Suprapubic skin (tissue), 4 donors: ENCODE data around the gene CCDC175. TPM values are rescaled to one million over a fixed set of nuclear protein-coding genes. Genes with fewer than 3 reads are reported as not detected.

Source experiments
- DNase-seq, 2 donors: peaks; one replicate each; pipeline ENCODE4 v3.0.0-alpha.2; 2019; ENCODE audit warnings: low spot score in 2 of 2
- H3K27ac ChIP-seq: fragments of 200-600 bp; sonication (generic); one replicate; pipeline ENCODE4 v1.5.1; 2019
- H3K27me3 ChIP-seq: fragments of 200-600 bp; sonication (generic); one replicate; pipeline ENCODE4 v1.5.1; 2019
- H3K36me3 ChIP-seq: fragments of 200-600 bp; sonication (generic); one replicate; pipeline ENCODE4 v1.5.1; 2019
- H3K4me1 ChIP-seq: fragments of 200-600 bp; sonication (generic); one replicate; pipeline ENCODE4 v1.5.1; 2019
- H3K4me3 ChIP-seq: fragments of 200-600 bp; sonication (generic); one replicate; pipeline ENCODE4 v1.5.1; 2019; ENCODE audit warnings: mild to moderate bottlenecking
- H3K9me3 ChIP-seq: fragments of 200-600 bp; sonication (generic); one replicate; pipeline ENCODE4 v1.5.1; 2019
- EP300 ChIP-seq: sonication (generic); formaldehyde crosslinking; IDR thresholded peaks from one replicate; pipeline ENCODE4 v1.6.1; 2017; ENCODE audit warnings: antibody characterized with exemption
- POLR2A ChIP-seq, 2 donors: fragments of 450-650 bp; IDR thresholded peaks; one replicate each; pipeline ENCODE4 v1.6.1; 2017; ENCODE audit warnings: antibody characterized with exemption in 2 of 2, mild to moderate bottlenecking in 2 of 2, moderate library complexity in 2 of 2
- POLR2AphosphoS5 ChIP-seq, 3 donors: sonication (generic); formaldehyde crosslinking; IDR thresholded peaks; one replicate each; pipeline ENCODE4 v1.6.1; 2017; ENCODE audit warnings: antibody characterized with exemption in 3 of 3
- WGBS: methylation state at CpG from one replicate; pipeline ENCODE4 v1.1.5; 2018; 5-methylcytosine and 5-hydroxymethylcytosine counted together
- total RNA-seq, 4 donors: library from RNA; depleted of rRNA; stranded (reverse); fragments of >200 nt; gene quantifications; one replicate each; pipeline ENCODE4 v1.1.0, GENCODE V29; 2016
- TF ChIP-seq, protein P1 (sequence below), 2 donors: fragments of 200-600 bp in 1 of 2; fragments of 450-650 bp in 1 of 2; sonication (generic) in 1 of 2; IDR thresholded peaks; one replicate each; pipeline ENCODE4 v1.5.1; 2016 to 2019; ENCODE audit warnings: antibody characterized with exemption in 2 of 2, mild to moderate bottlenecking in 1 of 2, moderate library complexity in 1 of 2

The CCDC175 gene
- total RNA-seq, 4 donors from 2014 or later, result not detected

DNA sequence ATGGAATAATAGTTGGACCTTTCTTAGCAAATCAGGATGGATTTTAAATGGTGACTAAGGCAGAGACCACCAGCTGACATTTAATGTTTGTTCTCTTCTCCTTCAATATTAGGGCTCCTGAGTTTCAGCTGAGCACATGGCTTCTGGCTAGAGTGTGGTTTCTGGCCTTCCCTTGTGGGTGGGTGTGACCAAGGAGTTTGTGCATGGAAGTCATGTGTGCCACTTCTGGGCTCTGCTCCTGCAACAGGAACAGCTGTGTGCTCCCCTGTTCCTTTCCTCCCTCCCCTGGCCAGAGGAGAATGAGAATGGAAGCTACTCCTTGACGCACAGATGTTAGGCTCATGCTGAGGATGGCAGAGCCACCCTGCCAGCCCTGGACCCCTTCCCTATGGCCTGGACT is 44.2 kb downstream of the CCDC175 start:
- 69% methylated on average over 1 of the region's 1 CpG for WGBS

DNA sequence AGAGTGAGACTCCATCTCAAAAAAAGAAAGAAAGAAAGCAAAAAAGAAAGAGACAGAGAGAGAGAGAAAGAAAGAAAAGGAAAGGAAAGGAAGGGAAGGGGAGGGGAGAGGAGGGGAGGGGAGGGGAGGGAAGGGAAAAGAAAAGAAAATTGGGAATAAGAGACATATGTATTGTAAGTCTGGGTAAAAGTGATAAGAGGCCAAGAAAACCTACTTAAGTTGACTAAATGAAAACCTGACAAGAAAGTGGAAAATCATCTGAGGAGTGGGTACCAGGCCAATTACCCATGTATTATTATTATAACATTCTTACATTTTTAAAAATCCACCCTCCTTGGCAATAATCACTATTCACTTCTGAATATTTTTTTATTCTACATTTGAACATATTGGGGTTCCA is 46.3 kb downstream of the CCDC175 start:
- H3K36me3 ChIP-seq, result no peaks in the 10 kb centered on the region
- H3K27ac ChIP-seq, result no peak overlapping the region
- H3K4me3 ChIP-seq, result no peak overlapping the region
- no peaks in the 10 kb centered on the region for H3K27me3 ChIP-seq
- no peaks in the 10 kb centered on the region for H3K9me3 ChIP-seq
- no peak for DNase-seq
- TF ChIP-seq EP300, result no peak
- no peak for TF ChIP-seq POLR2A (IDR thresholded peaks at IDR 0.05)
- no peak for TF ChIP-seq POLR2AphosphoS5 (IDR thresholded peaks at IDR 0.05)
- TF ChIP-seq, protein P1, sequence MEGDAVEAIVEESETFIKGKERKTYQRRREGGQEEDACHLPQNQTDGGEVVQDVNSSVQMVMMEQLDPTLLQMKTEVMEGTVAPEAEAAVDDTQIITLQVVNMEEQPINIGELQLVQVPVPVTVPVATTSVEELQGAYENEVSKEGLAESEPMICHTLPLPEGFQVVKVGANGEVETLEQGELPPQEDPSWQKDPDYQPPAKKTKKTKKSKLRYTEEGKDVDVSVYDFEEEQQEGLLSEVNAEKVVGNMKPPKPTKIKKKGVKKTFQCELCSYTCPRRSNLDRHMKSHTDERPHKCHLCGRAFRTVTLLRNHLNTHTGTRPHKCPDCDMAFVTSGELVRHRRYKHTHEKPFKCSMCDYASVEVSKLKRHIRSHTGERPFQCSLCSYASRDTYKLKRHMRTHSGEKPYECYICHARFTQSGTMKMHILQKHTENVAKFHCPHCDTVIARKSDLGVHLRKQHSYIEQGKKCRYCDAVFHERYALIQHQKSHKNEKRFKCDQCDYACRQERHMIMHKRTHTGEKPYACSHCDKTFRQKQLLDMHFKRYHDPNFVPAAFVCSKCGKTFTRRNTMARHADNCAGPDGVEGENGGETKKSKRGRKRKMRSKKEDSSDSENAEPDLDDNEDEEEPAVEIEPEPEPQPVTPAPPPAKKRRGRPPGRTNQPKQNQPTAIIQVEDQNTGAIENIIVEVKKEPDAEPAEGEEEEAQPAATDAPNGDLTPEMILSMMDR (IDR thresholded peaks at IDR 0.05), result no peak
- H3K4me1 ChIP-seq, result no peaks in the 10 kb centered on the region

More for the DNA sequence above, 44.2 kb downstream of the CCDC175 start:
- no peaks in the 10 kb centered on the region for H3K36me3 ChIP-seq
- no peak overlapping the region for H3K4me3 ChIP-seq
- no peak overlapping the region for H3K27ac ChIP-seq
- no peaks in the 10 kb centered on the region for H3K27me3 ChIP-seq
- TF ChIP-seq POLR2AphosphoS5 (IDR thresholded peaks at IDR 0.05), result no peak
- TF ChIP-seq EP300, result no peak
- TF ChIP-seq, protein P1 (IDR thresholded peaks at IDR 0.05), result no peak
- TF ChIP-seq POLR2A (IDR thresholded peaks at IDR 0.05), result no peak
- H3K9me3 ChIP-seq, result no peaks in the 10 kb centered on the region
- no peak for DNase-seq
- H3K4me1 ChIP-seq, result no peaks in the 10 kb centered on the region

DNA sequence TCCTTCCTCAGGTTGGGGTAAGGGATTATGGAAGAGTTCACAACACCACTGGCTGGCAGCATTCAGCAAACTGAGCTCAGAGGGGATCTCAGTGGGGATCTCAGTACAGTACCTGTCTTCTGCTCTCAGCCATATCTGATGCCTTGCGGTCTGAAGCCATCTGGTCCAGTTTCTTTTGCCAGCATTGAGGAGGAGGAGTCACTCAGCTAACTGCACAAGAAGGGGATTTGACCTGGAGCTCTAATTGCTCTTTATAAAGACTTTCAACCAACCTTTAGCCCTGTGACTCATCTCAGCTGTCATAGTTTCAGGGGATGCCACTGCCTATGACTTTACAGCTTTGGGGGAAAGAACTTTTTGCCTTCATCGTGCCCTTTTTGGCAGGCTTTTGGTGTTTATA is 47.4 kb downstream of the CCDC175 start:
- no peaks in the 10 kb centered on the region for H3K9me3 ChIP-seq
- no peak overlapping the region for H3K4me3 ChIP-seq
- TF ChIP-seq POLR2AphosphoS5 (IDR thresholded peaks at IDR 0.05) (no peak), EP300 (no peak), POLR2A (IDR thresholded peaks at IDR 0.05) (no peak)
- TF ChIP-seq, protein P1 (IDR thresholded peaks at IDR 0.05), result no peak
- no peaks in the 10 kb centered on the region for H3K36me3 ChIP-seq
- no peaks in the 10 kb centered on the region for H3K4me1 ChIP-seq
- H3K27me3 ChIP-seq, result no peaks in the 10 kb centered on the region
- H3K27ac ChIP-seq, result no peak overlapping the region
- DNase-seq, result no peak
- WGBS, result 73% methylated on average over 2 of the region's 2 CpGs

DNA sequence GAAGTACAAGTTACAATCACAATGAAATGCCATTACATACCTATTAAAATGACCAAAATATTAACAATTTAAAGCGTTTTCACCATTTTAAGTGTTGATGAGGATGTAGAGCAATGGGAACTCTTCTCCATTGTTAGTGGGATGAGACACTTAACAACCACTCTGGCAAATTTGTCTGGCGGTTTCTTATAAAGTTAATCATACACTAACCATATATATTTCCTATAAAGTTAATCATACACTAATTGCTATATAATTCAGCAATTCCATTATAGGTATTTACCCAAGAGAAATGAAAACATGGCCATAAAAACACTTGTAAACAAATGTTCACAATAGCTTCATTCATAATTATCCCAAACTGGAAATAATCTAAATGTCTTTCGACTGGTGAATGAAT is 56.4 kb downstream of the CCDC175 start:
- no peaks in the 10 kb centered on the region for H3K9me3 ChIP-seq
- H3K4me1 ChIP-seq, result no peaks in the 10 kb centered on the region
- no peaks in the 10 kb centered on the region for H3K36me3 ChIP-seq
- no peak for TF ChIP-seq EP300
- TF ChIP-seq POLR2AphosphoS5 (IDR thresholded peaks at IDR 0.05), result no peak
- TF ChIP-seq, protein P1 (IDR thresholded peaks at IDR 0.05), result no peak
- TF ChIP-seq POLR2A (IDR thresholded peaks at IDR 0.05), result no peak
- no peak overlapping the region for H3K27ac ChIP-seq
- no peaks in the 10 kb centered on the region for H3K27me3 ChIP-seq
- DNase-seq, result no peak
- 88% methylated on average over 3 of the region's 3 CpGs for WGBS
- H3K4me3 ChIP-seq, result no peak overlapping the region

DNA sequence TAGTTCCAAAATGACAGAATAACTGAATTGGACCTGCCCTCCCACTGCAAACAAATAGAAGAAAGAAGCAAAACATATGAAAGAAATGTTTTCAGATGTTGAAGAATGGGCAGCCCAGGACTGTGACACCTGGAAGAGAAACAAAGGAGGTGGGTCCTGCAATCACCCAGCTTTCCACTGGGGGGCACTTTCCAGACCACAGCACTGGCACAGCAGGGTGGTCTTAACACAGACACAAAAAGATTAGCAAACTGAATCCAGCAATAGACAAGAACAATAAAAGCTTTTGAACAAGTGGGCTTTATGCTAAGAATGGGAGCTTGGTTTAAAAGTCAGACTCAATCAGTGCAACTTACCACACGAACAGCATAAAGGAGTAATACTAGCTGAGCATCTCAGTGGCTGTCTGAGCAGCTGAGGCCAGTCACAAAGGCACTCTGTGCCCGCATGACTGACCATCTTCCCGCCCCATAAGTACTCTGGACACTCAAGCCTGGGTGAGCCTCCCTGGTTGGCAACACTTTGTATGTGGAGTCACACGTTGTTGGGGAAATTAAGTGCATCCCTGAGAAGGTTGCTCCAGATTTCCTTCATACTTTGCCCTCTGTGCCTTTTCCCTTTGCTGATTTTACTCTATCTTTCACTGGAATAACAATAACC is 64.6 kb downstream of the CCDC175 start:
- H3K9me3 ChIP-seq, result no peaks in the 10 kb centered on the region
- no peak overlapping the region for H3K4me3 ChIP-seq
- no peak overlapping the region for H3K27ac ChIP-seq
- H3K36me3 ChIP-seq, result no peaks in the 10 kb centered on the region
- TF ChIP-seq POLR2A (IDR thresholded peaks at IDR 0.05), result no peak
- TF ChIP-seq POLR2AphosphoS5 (IDR thresholded peaks at IDR 0.05), result no peak
- TF ChIP-seq, protein P1 (IDR thresholded peaks at IDR 0.05), result no peak
- TF ChIP-seq EP300, result no peak
- H3K27me3 ChIP-seq, result no peaks in the 10 kb centered on the region
- DNase-seq, result no peak
- WGBS, result 70% methylated on average over 4 of the region's 4 CpGs
- no peaks in the 10 kb centered on the region for H3K4me1 ChIP-seq
